Large intestine (tissue), 3 donors: ENCODE measurements around the gene SLC6A4. TPM values are rescaled to one million over a fixed set of nuclear protein-coding genes. Genes with fewer than 3 reads are reported as not detected.

Source experiments
- DNase-seq, 2 donors: peaks; one replicate each; pipeline versions ENCODE4 v3.0.0 to v3.0.0-alpha.2; 2013
- H3K27ac ChIP-seq: one replicate; pipeline ENCODE4 v1.5.1; 2013; ENCODE audit warnings: low read length
- H3K27me3 ChIP-seq: 2 replicates; pipeline ENCODE4 v1.6.1; 2013; ENCODE audit warnings: low read length; ENCODE audit not compliant: control insufficient read depth, insufficient read depth
- H3K36me3 ChIP-seq: 2 replicates; pipeline ENCODE4 v1.6.1; 2013; ENCODE audit warnings: low read length; ENCODE audit not compliant: control insufficient read depth, insufficient read depth
- H3K4me1 ChIP-seq: one replicate; pipeline ENCODE4 v1.6.1; 2013; ENCODE audit warnings: low read length; ENCODE audit not compliant: control insufficient read depth, insufficient read depth
- H3K4me3 ChIP-seq: one replicate; pipeline ENCODE4 v1.5.1; 2013; ENCODE audit warnings: low read length
- H3K9me3 ChIP-seq: one replicate; pipeline ENCODE4 v1.6.1; 2013; ENCODE audit warnings: mild to moderate bottlenecking, low read depth, low read length, moderate library complexity; ENCODE audit not compliant: control insufficient read depth
- WGBS: methylation state at CpG from one replicate; pipeline ENCODE4 v1.1.5; 2013; ENCODE audit warnings: low lambda C conversion rate; ENCODE audit not compliant: insufficient coverage; 5-methylcytosine and 5-hydroxymethylcytosine counted together
- polyA plus RNA-seq: library from polyadenylated mRNA; unstranded; fragments of 120-200 nt; gene quantifications from one replicate; pipeline ENCODE4 v1.2.1, GENCODE V29; 2013

The SLC6A4 gene
- polyA plus RNA-seq, 1 donor, result 30.1 TPM

- Histone ChIP-seq H3K27ac (no peak overlapping the region), H3K4me3 (no peak overlapping the region), H3K9me3 (no peaks in the 10 kb centered on the region), H3K36me3 (peaks cover 60% of the 10 kb centered on the region), H3K27me3 (no peaks in the 10 kb centered on the region), H3K4me1 (no peaks in the 10 kb centered on the region)
- 33% methylated on average over 2 of the region's 5 CpGs for WGBS
- DNase-seq, result no peak
Observed at GRCh38 chr17:30256756-30257506, 21.4 kb upstream of the SLC6A4 start.

- no peak for DNase-seq
- no CpG with 5 or more reads among the region's 1 CpG for whole genome bisulfite sequencing
- H3K27ac ChIP-seq, result no peak overlapping the region
- H3K9me3 ChIP-seq, result no peaks in the 10 kb centered on the region
- no peaks in the 10 kb centered on the region for H3K4me1 ChIP-seq
- peaks cover 52% of the 10 kb centered on the region for H3K36me3 ChIP-seq
- H3K4me3 ChIP-seq, result no peak overlapping the region
- no peaks in the 10 kb centered on the region for H3K27me3 ChIP-seq
Observed at GRCh38 chr17:30254150-30254549, 18.7 kb upstream of the SLC6A4 start.

GRCh38 chr17:30253312-30253711 lies 17.8 kb upstream of the SLC6A4 start:
- Histone ChIP-seq H3K36me3 (peaks cover 51% of the 10 kb centered on the region), H3K9me3 (no peaks in the 10 kb centered on the region), H3K27ac (no peak overlapping the region), H3K4me3 (no peak overlapping the region), H3K27me3 (no peaks in the 10 kb centered on the region), H3K4me1 (no peaks in the 10 kb centered on the region)
- no peak for DNase-seq
- WGBS, result 0% methylated on average over 1 of the region's 7 CpGs

GRCh38 chr17:30251931-30252330 lies 16.4 kb upstream of the SLC6A4 start:
- no peak for DNase-seq
- H3K4me1 ChIP-seq, result no peaks in the 10 kb centered on the region
- no peak overlapping the region for H3K4me3 ChIP-seq
- no peaks in the 10 kb centered on the region for H3K9me3 ChIP-seq
- no peaks in the 10 kb centered on the region for H3K27me3 ChIP-seq
- peaks cover 49% of the 10 kb centered on the region for H3K36me3 ChIP-seq
- H3K27ac ChIP-seq, result no peak overlapping the region

- Histone ChIP-seq H3K27me3 (no peaks in the 10 kb centered on the region), H3K4me1 (no peaks in the 10 kb centered on the region), H3K4me3 (no peak overlapping the region), H3K27ac (no peak overlapping the region), H3K9me3 (no peaks in the 10 kb centered on the region), H3K36me3 (peaks cover 42% of the 10 kb centered on the region)
- no peak for DNase-seq
- no CpG with 5 or more reads among the region's 5 CpGs for WGBS
Observed at GRCh38 chr17:30249460-30249859, 14.0 kb upstream of the SLC6A4 start.

GRCh38 chr17:30248786-30249185 lies 13.3 kb upstream of the SLC6A4 start:
- Histone ChIP-seq H3K36me3 (peaks cover 42% of the 10 kb centered on the region), H3K4me3 (no peak overlapping the region), H3K9me3 (no peaks in the 10 kb centered on the region), H3K4me1 (no peaks in the 10 kb centered on the region), H3K27me3 (no peaks in the 10 kb centered on the region), H3K27ac (no peak overlapping the region)
- DNase-seq, result no peak
- no CpG with 5 or more reads among the region's 2 CpGs for WGBS

GRCh38 chr17:30246460-30246859 lies 11.0 kb upstream of the SLC6A4 start:
- peaks cover 27% of the 10 kb centered on the region for H3K36me3 ChIP-seq
- 96% methylated on average over 4 of the region's 7 CpGs for WGBS
- H3K27ac ChIP-seq, result no peak overlapping the region
- no peaks in the 10 kb centered on the region for H3K9me3 ChIP-seq
- no peak overlapping the region for H3K4me3 ChIP-seq
- no peak for DNase-seq
- H3K4me1 ChIP-seq, result no peaks in the 10 kb centered on the region
- H3K27me3 ChIP-seq, result no peaks in the 10 kb centered on the region

GRCh38 chr17:30244853-30245385 lies 9.4 kb upstream of the SLC6A4 start:
- peaks cover 22% of the 10 kb centered on the region for H3K36me3 ChIP-seq
- H3K9me3 ChIP-seq, result no peaks in the 10 kb centered on the region
- H3K27ac ChIP-seq, result no peak overlapping the region
- WGBS, result 100% methylated on average over 1 of the region's 4 CpGs
- H3K27me3 ChIP-seq, result no peaks in the 10 kb centered on the region
- no peak for DNase-seq
- no peak overlapping the region for H3K4me3 ChIP-seq
- H3K4me1 ChIP-seq, result no peaks in the 10 kb centered on the region

GRCh38 chr17:30243568-30243967 lies 8.1 kb upstream of the SLC6A4 start:
- peaks cover 9% of the 10 kb centered on the region for H3K36me3 ChIP-seq
- WGBS, result 84% methylated on average over 4 of the region's 8 CpGs
- DNase-seq, result no peak

GRCh38 chr17:30243002-30243401 lies 7.5 kb upstream of the SLC6A4 start:
- Histone ChIP-seq H3K36me3 (peaks cover 4% of the 10 kb centered on the region), H3K4me1 (peaks cover 11% of the 10 kb centered on the region), H3K4me3 (no peak overlapping the region), H3K27me3 (peaks cover 14% of the 10 kb centered on the region), H3K27ac (no peak overlapping the region), H3K9me3 (no peaks in the 10 kb centered on the region)
- DNase-seq, result no peak
- WGBS, result 100% methylated on average over 3 of the region's 4 CpGs

More at GRCh38 chr17:30243568-30243967, 8.1 kb upstream of the SLC6A4 start:
- Histone ChIP-seq H3K4me3 (no peak overlapping the region), H3K4me1 (peaks cover 5% of the 10 kb centered on the region), H3K9me3 (no peaks in the 10 kb centered on the region), H3K27ac (no peak overlapping the region), H3K27me3 (peaks cover 9% of the 10 kb centered on the region)

- WGBS, result no CpG with 5 or more reads among the region's 6 CpGs
- H3K9me3 ChIP-seq, result no peaks in the 10 kb centered on the region
- no peak overlapping the region for H3K4me3 ChIP-seq
- no peak for DNase-seq
- H3K36me3 ChIP-seq, result no peaks in the 10 kb centered on the region
- H3K27me3 ChIP-seq, result peaks cover 27% of the 10 kb centered on the region
- peaks cover 24% of the 10 kb centered on the region for H3K4me1 ChIP-seq
- H3K27ac ChIP-seq, result no peak overlapping the region
Observed at GRCh38 chr17:30241051-30241450, 5.6 kb upstream of the SLC6A4 start.
